ENCODE data around the gene TNFSF12.

DNA sequence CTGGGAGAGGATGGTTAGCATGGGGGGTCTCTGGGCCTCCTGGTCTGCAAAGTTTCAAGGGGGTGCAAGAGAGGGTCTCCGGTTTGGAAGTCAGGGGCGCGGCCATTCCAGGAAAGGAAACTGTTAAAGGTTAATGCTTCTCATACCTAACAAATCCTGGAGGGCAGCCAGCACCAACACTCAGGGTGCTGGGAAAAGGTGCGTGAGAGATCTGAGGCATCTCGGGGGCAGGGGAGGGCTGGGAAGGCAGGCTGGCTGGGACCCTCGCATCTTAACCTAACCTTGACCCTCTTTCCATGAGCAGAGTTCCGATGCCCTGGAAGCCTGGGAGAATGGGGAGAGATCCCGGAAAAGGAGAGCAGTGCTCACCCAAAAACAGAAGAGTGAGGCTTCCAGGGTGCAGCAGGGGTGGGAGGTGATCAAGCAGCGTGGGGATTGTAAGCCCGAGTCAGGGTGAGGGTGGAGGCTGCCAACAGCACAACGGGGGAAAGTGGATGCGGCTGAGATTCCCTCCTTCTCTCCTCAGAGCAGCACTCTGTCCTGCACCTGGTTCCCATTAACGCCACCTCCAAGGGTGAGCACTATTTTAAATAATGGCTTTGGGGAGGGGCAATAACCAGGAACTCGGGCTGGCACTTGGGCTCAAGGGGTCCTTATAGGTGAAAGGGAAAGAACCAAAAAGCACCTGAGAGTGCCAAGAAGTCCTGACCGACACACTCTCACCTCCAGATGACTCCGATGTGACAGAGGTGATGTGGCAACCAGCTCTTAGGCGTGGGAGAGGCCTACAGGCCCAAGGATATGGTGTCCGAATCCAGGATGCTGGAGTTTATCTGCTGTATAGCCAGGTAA lies 10.7 kb downstream of the TNFSF12 start:
- TF ChIP-seq, protein P1, sequence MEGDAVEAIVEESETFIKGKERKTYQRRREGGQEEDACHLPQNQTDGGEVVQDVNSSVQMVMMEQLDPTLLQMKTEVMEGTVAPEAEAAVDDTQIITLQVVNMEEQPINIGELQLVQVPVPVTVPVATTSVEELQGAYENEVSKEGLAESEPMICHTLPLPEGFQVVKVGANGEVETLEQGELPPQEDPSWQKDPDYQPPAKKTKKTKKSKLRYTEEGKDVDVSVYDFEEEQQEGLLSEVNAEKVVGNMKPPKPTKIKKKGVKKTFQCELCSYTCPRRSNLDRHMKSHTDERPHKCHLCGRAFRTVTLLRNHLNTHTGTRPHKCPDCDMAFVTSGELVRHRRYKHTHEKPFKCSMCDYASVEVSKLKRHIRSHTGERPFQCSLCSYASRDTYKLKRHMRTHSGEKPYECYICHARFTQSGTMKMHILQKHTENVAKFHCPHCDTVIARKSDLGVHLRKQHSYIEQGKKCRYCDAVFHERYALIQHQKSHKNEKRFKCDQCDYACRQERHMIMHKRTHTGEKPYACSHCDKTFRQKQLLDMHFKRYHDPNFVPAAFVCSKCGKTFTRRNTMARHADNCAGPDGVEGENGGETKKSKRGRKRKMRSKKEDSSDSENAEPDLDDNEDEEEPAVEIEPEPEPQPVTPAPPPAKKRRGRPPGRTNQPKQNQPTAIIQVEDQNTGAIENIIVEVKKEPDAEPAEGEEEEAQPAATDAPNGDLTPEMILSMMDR (conservative IDR thresholded peaks at IDR 0.05; ENCODE audit: low read depth, low read length): no peak
- no peak for TF ChIP-seq EZH2 (IDR thresholded peaks at IDR 0.05; ENCODE audit: low read length, unreplicated experiment)
- TF ChIP-seq EZH2phosphoT487 (IDR thresholded peaks at IDR 0.05; ENCODE audit: borderline replicate concordance, low read length): no peak

Data from PC-3 (cell line).